HepG2 (cell line): ENCODE results near the gene RPS6KA2. TPM values are rescaled to one million over a fixed set of nuclear protein-coding genes. Genes with fewer than 3 reads are reported as not detected.
A peak's percentile ranks its signal among the peaks of the same experiment; 100 is the strongest.

Experiments
- CENPX ChIP-seq: sonication (generic); formaldehyde crosslinking; IDR thresholded peaks from 2 replicates; pipeline ENCODE4 v1.9.0; 2021; ENCODE audit warnings: mild to moderate bottlenecking, missing genetic modification reagents, moderate library complexity
- ELF1 ChIP-seq: sonication (generic); formaldehyde crosslinking; IDR thresholded peaks from 2 replicates; pipeline ENCODE4 v1.4.0; 2020; ENCODE audit warnings: missing genetic modification reagents
- KDM6A ChIP-seq: IDR thresholded peaks from 2 replicates; pipeline ENCODE4 v1.6.1; 2016; ENCODE audit warnings: low read depth
- TEAD3 ChIP-seq: optimal IDR thresholded peaks from 2 replicates; pipeline ENCODE3; 2016; ENCODE audit warnings: borderline replicate concordance
- ZNF17 ChIP-seq: sonication (generic); formaldehyde crosslinking; IDR thresholded peaks from 2 replicates; pipeline ENCODE4 v1.5.0; 2020; ENCODE audit warnings: mild to moderate bottlenecking, missing genetic modification reagents
- polyA plus RNA-seq, 8 experiments: library from polyadenylated mRNA; depleted of rRNA in 3 of 8; stranded (reverse) in 7 of 8; unstranded in 1 of 8; fragments of >200 nt; fragmentation: Illumina TruSeq in 4 of 8; extraction: Trizol in 4 of 8; gene quantifications; 2 replicates each; pipeline versions ENCODE4 v1.2.1 to v1.2.3, GENCODE V29; 2011 to 2016; ENCODE audit warnings: low read depth in 4 of 8, missing spikeins in 1 of 8, mixed read lengths in 1 of 8; ENCODE audit not compliant: insufficient read depth in 1 of 8
- total RNA-seq, 5 experiments: library from RNA; depleted of rRNA; stranded (reverse); fragments of >200 nt; fragmentation: Illumina TruSeq; extraction: Trizol; gene quantifications; 2 replicates each; pipeline ENCODE4 v1.2.3, GENCODE V29; 2016; ENCODE audit warnings: low read depth in 1 of 5
- TF ChIP-seq, protein P1 (sequence below): IDR thresholded peaks from 2 replicates; pipeline ENCODE4 v1.6.1; 2018; ENCODE audit warnings: missing genetic modification reagents, mild to moderate bottlenecking, missing compliant biosample characterization
- TF ChIP-seq, protein P2 (sequence below): sonication (generic); formaldehyde crosslinking; IDR thresholded peaks from 2 replicates; pipeline ENCODE4 v1.5.0; 2020; ENCODE audit warnings: mild to moderate bottlenecking, missing genetic modification reagents
- TF ChIP-seq, protein P3 (sequence below): sonication (generic); formaldehyde crosslinking; conservative IDR thresholded peaks from 2 replicates; pipeline ENCODE4 v1.8.0; 2022; ENCODE audit warnings: low read depth, missing genetic modification reagents
- TF ChIP-seq, protein P4 (sequence below): sonication (generic); formaldehyde crosslinking; IDR thresholded peaks from 2 replicates; pipeline ENCODE4 v1.4.0; 2020; ENCODE audit warnings: missing genetic modification reagents, mild to moderate bottlenecking, borderline replicate concordance
- TF ChIP-seq, protein P5 (sequence below): sonication (generic); formaldehyde crosslinking; IDR thresholded peaks from 2 replicates; pipeline ENCODE4 v1.8.0; 2022; ENCODE audit warnings: missing genetic modification reagents, mild to moderate bottlenecking, inconsistent platforms, borderline replicate concordance
- TF ChIP-seq, protein P6 (sequence below): sonication (generic); formaldehyde crosslinking; IDR thresholded peaks from 2 replicates; pipeline ENCODE4 v1.8.1; 2023; ENCODE audit warnings: mild to moderate bottlenecking, missing genetic modification reagents
- TF ChIP-seq, protein P7 (sequence below): sonication (generic); formaldehyde crosslinking; IDR thresholded peaks from 2 replicates; pipeline ENCODE4 v1.4.0; 2020; ENCODE audit warnings: missing genetic modification reagents

Gene RPS6KA2
- total and polyA plus RNA-seq, 2 of the 13 experiments (the other 11 are each of a cell fraction or from before 2014, with no cell fraction given), result 0.22 to 0.38 TPM

DNA sequence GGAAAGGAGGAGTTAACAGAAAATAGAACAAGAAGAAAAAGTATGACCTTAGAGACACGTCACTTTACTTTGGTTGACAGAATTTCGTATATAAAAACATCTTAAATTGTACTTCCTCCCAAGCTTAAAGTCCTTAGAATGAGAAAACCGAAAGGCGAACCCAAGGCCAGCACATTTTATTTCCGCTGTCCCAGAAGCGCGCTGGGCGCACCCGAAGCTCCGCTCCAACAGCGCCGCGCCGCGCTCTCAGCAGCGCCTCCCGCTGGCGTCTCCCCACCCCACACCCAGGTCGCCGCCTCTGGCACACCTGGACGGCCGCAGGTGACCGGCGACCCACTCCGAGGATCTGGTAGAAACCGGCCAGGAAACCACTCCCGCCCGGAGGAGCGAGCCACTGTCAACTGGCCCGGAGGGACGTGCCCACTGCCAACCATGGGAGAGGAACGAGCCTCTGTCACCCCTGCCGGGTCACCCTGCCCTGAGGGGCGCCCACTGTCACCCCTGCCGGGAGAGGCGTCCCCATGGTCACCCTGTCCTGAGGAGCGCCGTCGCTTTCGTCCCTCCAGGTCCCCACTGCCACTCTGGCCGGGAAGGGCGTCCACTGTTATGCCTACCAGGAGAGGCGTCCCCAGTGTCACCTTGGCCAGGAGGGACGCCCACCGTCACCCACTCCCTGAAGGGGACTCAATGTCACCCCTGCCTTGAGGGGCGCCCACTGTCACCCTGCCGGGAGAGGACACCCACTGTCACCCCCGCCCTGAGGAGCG, 245.1 kb downstream of the RPS6KA2 start (continued):
- TF ChIP-seq, protein P1, sequence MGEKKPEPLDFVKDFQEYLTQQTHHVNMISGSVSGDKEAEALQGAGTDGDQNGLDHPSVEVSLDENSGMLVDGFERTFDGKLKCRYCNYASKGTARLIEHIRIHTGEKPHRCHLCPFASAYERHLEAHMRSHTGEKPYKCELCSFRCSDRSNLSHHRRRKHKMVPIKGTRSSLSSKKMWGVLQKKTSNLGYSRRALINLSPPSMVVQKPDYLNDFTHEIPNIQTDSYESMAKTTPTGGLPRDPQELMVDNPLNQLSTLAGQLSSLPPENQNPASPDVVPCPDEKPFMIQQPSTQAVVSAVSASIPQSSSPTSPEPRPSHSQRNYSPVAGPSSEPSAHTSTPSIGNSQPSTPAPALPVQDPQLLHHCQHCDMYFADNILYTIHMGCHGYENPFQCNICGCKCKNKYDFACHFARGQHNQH (CRISPR knock-in tag), result peak; percentile 73; the same call in 1 of the 2 replicates
- TF ChIP-seq KDM6A (CRISPR knock-in tag), result no peak
- TF ChIP-seq, protein P2, sequence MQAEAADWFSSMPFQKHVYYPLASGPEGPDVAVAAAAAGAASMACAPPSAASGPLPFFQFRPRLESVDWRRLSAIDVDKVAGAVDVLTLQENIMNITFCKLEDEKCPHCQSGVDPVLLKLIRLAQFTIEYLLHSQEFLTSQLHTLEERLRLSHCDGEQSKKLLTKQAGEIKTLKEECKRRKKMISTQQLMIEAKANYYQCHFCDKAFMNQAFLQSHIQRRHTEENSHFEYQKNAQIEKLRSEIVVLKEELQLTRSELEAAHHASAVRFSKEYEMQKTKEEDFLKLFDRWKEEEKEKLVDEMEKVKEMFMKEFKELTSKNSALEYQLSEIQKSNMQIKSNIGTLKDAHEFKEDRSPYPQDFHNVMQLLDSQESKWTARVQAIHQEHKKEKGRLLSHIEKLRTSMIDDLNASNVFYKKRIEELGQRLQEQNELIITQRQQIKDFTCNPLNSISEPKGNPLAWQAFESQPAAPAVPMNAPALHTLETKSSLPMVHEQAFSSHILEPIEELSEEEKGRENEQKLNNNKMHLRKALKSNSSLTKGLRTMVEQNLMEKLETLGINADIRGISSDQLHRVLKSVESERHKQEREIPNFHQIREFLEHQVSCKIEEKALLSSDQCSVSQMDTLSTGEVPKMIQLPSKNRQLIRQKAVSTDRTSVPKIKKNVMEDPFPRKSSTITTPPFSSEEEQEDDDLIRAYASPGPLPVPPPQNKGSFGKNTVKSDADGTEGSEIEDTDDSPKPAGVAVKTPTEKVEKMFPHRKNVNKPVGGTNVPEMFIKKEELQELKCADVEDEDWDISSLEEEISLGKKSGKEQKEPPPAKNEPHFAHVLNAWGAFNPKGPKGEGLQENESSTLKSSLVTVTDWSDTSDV, result no peak
- peak; percentile 76 for TF ChIP-seq TEAD3 (CRISPR knock-in tag)
- TF ChIP-seq, protein P3, sequence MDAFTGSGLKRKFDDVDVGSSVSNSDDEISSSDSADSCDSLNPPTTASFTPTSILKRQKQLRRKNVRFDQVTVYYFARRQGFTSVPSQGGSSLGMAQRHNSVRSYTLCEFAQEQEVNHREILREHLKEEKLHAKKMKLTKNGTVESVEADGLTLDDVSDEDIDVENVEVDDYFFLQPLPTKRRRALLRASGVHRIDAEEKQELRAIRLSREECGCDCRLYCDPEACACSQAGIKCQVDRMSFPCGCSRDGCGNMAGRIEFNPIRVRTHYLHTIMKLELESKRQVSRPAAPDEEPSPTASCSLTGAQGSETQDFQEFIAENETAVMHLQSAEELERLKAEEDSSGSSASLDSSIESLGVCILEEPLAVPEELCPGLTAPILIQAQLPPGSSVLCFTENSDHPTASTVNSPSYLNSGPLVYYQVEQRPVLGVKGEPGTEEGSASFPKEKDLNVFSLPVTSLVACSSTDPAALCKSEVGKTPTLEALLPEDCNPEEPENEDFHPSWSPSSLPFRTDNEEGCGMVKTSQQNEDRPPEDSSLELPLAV (CRISPR knock-in tag), result no peak
- TF ChIP-seq CENPX, result no peak
- TF ChIP-seq, protein P4, sequence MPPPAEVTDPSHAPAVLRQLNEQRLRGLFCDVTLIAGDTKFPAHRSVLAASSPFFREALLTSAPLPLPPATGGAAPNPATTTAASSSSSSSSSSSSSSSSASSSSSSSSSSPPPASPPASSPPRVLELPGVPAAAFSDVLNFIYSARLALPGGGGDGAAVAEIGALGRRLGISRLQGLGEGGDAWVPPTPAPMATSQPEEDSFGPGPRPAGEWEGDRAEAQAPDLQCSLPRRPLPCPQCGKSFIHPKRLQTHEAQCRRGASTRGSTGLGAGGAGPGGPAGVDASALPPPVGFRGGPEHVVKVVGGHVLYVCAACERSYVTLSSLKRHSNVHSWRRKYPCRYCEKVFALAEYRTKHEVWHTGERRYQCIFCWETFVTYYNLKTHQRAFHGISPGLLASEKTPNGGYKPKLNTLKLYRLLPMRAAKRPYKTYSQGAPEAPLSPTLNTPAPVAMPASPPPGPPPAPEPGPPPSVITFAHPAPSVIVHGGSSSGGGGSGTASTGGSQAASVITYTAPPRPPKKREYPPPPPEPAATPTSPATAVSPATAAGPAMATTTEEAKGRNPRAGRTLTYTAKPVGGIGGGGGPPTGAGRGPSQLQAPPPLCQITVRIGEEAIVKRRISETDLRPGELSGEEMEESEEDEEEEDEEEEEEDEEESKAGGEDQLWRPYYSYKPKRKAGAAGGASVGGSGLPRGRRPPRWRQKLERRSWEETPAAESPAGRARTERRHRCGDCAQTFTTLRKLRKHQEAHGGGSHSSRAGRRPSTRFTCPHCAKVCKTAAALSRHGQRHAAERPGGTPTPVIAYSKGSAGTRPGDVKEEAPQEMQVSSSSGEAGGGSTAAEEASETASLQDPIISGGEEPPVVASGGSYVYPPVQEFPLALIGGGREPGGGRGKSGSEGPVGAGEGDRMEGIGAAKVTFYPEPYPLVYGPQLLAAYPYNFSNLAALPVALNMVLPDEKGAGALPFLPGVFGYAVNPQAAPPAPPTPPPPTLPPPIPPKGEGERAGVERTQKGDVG (CRISPR knock-in tag), result no peak; the same call in 1 of the 2 replicates
- TF ChIP-seq ELF1 (CRISPR knock-in tag), result peak; percentile 73
- TF ChIP-seq ZNF17, result no peak
- TF ChIP-seq, protein P5, sequence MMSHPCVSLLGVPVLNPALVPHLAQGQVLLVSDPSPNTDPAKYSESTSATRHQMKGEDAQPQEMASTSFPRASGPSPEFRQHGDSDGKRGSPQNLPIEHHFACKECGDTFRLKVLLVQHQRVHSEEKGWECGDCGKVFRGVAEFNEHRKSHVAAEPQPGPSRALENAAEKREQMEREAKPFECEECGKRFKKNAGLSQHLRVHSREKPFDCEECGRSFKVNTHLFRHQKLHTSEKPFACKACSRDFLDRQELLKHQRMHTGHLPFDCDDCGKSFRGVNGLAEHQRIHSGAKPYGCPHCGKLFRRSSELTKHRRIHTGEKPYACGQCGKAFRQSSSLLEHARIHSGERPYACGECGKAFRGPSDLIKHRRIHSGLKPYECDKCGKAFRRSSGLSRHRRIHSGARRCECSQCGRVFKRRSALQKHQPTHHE (CRISPR knock-in tag), result peak; percentile 45; the same call in 1 of the 2 replicates
- TF ChIP-seq, protein P6, sequence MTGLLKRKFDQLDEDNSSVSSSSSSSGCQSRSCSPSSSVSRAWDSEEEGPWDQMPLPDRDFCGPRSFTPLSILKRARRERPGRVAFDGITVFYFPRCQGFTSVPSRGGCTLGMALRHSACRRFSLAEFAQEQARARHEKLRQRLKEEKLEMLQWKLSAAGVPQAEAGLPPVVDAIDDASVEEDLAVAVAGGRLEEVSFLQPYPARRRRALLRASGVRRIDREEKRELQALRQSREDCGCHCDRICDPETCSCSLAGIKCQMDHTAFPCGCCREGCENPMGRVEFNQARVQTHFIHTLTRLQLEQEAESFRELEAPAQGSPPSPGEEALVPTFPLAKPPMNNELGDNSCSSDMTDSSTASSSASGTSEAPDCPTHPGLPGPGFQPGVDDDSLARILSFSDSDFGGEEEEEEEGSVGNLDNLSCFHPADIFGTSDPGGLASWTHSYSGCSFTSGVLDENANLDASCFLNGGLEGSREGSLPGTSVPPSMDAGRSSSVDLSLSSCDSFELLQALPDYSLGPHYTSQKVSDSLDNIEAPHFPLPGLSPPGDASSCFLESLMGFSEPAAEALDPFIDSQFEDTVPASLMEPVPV (CRISPR knock-in tag), result no peak
- TF ChIP-seq, protein P7, sequence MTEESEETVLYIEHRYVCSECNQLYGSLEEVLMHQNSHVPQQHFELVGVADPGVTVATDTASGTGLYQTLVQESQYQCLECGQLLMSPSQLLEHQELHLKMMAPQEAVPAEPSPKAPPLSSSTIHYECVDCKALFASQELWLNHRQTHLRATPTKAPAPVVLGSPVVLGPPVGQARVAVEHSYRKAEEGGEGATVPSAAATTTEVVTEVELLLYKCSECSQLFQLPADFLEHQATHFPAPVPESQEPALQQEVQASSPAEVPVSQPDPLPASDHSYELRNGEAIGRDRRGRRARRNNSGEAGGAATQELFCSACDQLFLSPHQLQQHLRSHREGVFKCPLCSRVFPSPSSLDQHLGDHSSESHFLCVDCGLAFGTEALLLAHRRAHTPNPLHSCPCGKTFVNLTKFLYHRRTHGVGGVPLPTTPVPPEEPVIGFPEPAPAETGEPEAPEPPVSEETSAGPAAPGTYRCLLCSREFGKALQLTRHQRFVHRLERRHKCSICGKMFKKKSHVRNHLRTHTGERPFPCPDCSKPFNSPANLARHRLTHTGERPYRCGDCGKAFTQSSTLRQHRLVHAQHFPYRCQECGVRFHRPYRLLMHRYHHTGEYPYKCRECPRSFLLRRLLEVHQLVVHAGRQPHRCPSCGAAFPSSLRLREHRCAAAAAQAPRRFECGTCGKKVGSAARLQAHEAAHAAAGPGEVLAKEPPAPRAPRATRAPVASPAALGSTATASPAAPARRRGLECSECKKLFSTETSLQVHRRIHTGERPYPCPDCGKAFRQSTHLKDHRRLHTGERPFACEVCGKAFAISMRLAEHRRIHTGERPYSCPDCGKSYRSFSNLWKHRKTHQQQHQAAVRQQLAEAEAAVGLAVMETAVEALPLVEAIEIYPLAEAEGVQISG (CRISPR knock-in tag), result peak; percentile 65; the same call in 1 of the 2 replicates
